HG02610 (cell line): ENCODE measurements around the gene POMGNT2.

Source experiments
- ATAC-seq: cut with Tn5 transposase; IDR thresholded peaks from one replicate; pipeline ENCODE4 v1.9.1; 2021; ENCODE audit warnings: mild to moderate bottlenecking, moderate library complexity; ENCODE audit not compliant: unreplicated experiment

The POMGNT2 gene

GRCh38 chr3:43104039-43104438 lies 1.8 kb downstream of the POMGNT2 start:
- ATAC-seq = no peak

GRCh38 chr3:43102773-43103480 lies 3.0 kb downstream of the POMGNT2 start:
- ATAC-seq = no peak

- no peak for ATAC-seq
These were observed 7.1 kb downstream of the POMGNT2 start for GRCh38 chr3:43098761-43099160.

GRCh38 chr3:43097400-43098080 lies 8.3 kb downstream of the POMGNT2 start:
- no peak for ATAC-seq

DNA sequence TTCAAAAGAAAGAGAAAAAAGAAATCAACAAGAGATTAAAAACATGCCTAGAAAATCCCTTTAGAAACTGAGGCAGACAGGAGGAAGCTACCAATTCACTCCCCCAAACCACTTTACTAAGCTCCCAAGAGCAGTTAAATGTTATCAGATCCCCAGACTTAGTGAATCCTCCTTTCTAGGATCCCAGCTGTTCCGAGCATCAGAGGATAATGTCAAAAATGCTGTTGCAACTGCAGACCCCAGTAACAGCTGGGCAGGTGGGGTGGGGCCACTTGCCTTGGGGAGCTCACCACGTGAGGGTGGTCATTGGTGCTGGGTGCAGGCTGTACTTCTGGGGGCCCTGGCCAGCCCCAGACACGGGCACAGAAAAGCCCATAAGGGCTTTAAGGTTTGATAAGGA lies 9.1 kb downstream of the POMGNT2 start:
- no peak for ATAC-seq

DNA sequence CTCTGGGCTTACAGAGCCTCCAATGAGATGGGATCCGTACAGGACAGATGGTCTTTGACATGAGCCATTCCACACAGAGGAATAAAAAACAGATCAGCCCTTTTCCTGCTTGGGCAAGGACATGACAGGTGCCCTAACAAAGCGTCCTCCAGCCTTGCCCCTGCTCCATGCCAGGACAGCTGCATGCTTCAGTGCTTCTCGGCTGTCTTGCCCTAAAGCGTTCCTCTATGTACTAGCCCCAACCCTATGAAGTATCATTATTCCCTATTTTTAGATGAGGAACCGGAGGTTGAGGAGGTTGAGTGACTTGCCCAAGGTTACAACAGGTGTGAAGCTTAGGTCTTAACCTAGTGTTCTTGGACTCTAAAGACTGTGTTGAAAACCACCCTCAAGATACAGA lies 10.5 kb downstream of the POMGNT2 start:
- ATAC-seq = no peak

GRCh38 chr3:43094851-43095250 lies 11.0 kb downstream of the POMGNT2 start:
- ATAC-seq = no peak

DNA sequence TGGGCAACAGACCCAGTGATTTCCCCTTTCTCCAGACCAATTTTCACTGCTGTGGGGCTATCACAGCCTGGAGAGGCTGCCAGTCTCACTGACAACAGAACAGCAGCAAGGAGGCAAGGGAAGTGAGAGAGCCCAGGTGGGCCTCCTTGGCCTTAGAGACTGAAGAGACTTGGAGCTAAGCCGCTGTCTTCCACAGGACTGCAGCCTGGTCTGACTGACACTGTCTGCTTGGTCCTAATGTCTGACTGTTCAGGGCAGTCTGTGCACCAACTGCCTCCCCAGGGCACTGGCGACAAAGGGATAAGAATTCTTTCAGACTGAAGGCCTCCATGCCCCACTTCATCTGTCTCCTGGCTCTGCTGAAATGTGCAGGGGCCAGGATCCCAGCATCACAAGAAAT lies 11.5 kb downstream of the POMGNT2 start:
- ATAC-seq = no peak

- ATAC-seq = no peak
These were observed 11.9 kb downstream of the POMGNT2 start for GRCh38 chr3:43093974-43094373.

GRCh38 chr3:43093006-43093405 lies 12.9 kb downstream of the POMGNT2 start:
- no peak for ATAC-seq

- ATAC-seq = no peak
These were observed 14.4 kb downstream of the POMGNT2 start for GRCh38 chr3:43091481-43091880.

DNA sequence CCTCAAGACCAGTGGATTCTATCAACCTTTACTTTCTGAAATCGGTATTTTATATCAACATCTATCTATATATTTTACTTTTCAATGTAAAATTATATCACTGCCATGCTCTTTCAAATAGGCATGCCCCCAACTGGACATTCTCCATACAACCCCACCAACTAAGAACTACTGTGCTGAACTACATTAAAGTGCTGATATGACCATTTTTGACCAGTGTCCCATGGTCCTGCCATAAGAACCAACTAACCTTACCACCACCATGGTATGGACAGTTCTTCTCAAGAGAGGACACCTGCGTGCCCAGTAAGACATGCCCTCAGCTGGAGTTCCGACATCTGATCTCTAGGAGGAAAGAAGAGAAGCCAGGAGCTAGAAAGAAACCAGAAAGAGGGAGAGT lies 15.6 kb downstream of the POMGNT2 start:
- ATAC-seq = no peak

DNA sequence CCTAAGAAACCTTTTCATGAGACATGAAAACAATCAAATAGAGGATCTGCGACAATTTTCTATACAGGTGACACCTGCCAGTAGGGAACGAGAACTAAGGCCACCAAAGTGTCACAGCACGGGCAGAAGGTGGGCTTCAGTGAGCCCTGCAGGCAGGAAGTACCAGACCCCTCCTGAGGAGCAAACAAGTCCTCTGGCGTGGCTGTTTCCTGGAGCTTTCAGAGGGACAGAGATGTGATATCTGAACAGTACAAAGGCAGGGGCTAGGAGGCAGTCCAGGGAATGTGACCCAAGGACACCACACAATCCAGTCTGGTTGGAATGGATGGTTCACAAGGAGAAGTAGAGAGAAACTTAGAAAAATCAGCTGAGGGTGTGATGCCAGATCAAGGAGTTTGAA lies 16.8 kb downstream of the POMGNT2 start:
- no peak for ATAC-seq

GRCh38 chr3:43087249-43087776 lies 18.6 kb downstream of the POMGNT2 start:
- ATAC-seq = no peak

DNA sequence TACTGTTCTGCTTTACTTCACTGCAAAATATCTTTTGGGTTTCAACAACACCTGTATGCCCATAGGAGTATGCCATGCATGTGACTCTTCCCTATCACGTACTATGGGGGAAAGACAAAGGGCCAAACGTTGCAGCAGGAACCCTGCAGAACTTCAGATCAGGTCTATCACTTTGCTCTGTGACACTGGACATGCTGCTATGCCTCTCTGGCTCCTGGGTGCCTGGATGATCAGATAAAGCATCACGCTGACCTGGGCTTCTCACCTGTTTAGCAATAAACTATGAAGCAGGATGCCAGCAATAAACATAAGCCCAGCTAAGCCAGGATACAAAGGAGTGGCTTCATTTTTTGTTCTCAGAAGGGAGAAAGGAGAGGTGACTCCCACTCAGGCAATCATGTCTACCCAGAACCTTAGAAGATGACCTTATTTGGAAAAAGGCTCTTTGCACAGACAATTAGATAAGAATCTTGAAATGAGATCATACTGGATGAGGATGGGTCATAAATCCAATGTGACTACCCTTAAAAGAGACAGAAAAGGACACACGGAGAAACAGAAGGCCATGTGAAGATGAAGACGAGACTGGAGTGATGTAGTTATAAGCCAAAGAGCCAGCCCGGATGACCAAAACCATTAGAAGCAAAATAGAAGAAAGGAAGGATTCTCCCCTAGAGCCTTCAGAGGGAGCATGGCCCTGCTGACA lies 19.3 kb downstream of the POMGNT2 start:
- no peak for ATAC-seq

GRCh38 chr3:43082457-43082856 lies 23.4 kb downstream of the POMGNT2 start:
- no peak for ATAC-seq

GRCh38 chr3:43081796-43082195 lies 24.1 kb downstream of the POMGNT2 start:
- no peak for ATAC-seq

GRCh38 chr3:43080726-43081568 lies 24.9 kb downstream of the POMGNT2 start:
- no peak for ATAC-seq

DNA sequence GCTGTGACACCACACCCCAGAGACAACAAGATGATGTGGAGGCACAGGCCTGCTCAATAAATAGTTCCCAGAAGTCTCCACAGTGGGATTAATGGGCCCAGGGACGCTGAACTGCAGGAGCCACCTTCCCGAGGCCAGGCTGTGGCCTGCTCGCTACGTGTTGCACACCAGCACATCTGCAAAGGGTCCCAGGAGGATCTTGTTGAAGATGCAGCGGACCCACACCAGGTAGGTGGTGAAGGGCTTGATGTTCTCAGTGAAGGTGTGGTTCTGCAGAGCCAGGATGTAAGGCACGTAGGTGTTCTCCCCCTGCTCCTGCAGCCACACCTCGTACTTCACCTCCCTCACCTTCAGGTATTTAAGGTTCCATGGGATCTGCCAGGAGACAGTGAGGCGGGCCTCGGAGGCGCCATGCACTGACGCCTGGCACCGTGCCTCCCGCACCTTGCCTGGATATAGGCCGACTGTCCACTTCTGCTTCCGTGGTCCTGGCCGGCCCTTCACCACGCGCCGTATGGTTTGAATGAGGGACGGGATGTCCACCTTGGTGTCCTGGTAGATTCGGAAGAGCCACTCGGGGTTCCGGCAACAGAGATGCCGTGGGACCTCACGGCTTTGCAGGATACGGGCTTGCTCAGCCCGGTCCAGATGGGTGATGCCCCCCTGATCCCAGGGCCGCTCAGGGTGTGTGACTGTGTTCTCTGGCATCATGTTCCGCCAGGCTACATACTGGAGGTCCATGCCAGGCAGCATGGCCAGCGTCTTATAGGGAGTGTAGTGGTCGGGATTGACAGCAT lies 26.1 kb downstream of the POMGNT2 start:
- no peak for ATAC-seq

DNA sequence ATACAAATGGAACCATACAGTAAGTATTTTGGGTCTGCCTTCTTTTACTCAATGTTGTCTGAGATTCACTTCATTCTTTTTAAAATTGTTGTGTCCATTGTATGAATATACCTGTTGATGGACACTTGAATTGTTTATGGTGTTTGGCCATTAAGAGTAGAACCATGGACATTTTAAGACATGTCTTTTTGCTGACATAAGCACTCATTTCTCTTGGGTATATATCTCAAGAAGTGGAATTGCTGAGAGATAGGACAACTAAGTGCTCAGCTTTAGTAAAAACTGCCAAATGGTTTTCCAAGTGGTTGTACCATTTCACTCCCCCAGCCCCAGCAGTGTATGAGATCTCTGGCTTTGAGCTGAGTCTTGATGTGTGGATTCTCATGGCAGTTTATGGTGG lies 28.2 kb downstream of the POMGNT2 start:
- ATAC-seq = no peak
